HCT116 (cell line): Measurements from ENCODE around the gene CRIP1. TPM values are rescaled to one million over a fixed set of nuclear protein-coding genes. Genes with fewer than 3 reads are reported as not detected.

Experiments used
- ATAC-seq: fragments of 200-7000 bp; cut with Tn5 transposase; 2 replicates; pipeline ENCODE4 v1.9.1; 2020; ENCODE audit warnings: mild to moderate bottlenecking, moderate library complexity
- BruUV-seq: library from RNA; stranded (reverse); fragments of 400-500 nt; replicated peaks from 2 replicates; lab custom pipeline; 2021; lab: Mats Ljungman, UMichigan
- CTCF ChIA-PET: fragments of 300-600 bp; sonication (Branson Sonifier 250); formaldehyde crosslinking; loops from one replicate; lab custom pipeline; 2021; ENCODE audit warnings: antibody characterized with exemption; lab: Charles Lee
- POLR2A ChIA-PET: fragments of 300-600, 350-600 bp; sonication (Branson Sonifier 250); formaldehyde crosslinking; loops from one replicate; lab custom pipeline; 2021; ENCODE audit warnings: antibody characterized with exemption; lab: Charles Lee
- RAD21 ChIA-PET, 2 experiments: fragments of 300-600 bp; sonication (Branson Sonifier 250); formaldehyde crosslinking; loops; one replicate each; lab custom pipeline; 2023; ENCODE audit warnings: low total read pairs in 2 of 2; ENCODE audit not compliant: uncharacterized antibody in 2 of 2, unreplicated experiment in 2 of 2, low non-redundant PET in 1 of 2; lab: Charles Lee
- DNase-seq: peaks from one replicate; pipeline ENCODE4 v3.0.0-alpha.2; 2010; ENCODE audit warnings: low read depth, low spot score
- H2AFZ ChIP-seq: fragments of 200-600 bp; shearing (Covaris generic), sonication (generic); 2 replicates; pipeline ENCODE4 v1.6.1; 2017; ENCODE audit warnings: low read depth, mixed run types, mixed read lengths, antibody characterized with exemption, low read length; ENCODE audit not compliant: poor library complexity, severe bottlenecking
- H3K27ac ChIP-seq: 2 replicates; pipeline ENCODE4 v1.5.1; 2012; ENCODE audit warnings: low read depth, low read length
- H3K27me3 ChIP-seq: fragments of 200-600 bp; sonication (generic); 2 replicates; pipeline ENCODE4 v1.6.1; 2016; ENCODE audit warnings: mixed run types, low read length, mixed read lengths; ENCODE audit not compliant: insufficient read depth
- H3K36me3 ChIP-seq, 2 experiments: fragments of 200-500 bp in 1 of 2; fragments of 200-600 bp in 1 of 2; sonication (Bioruptor generic) in 1 of 2; sonication (generic) in 1 of 2; 2 replicates each; pipeline versions ENCODE4 v1.5.1 to v1.6.1; 2014 to 2016; ENCODE audit warnings: low read length in 2 of 2, inconsistent platforms in 1 of 2, mixed read lengths in 1 of 2, mixed run types in 1 of 2; ENCODE audit not compliant: insufficient read depth in 2 of 2, control insufficient read depth in 1 of 2
- H3K4me1 ChIP-seq, 2 experiments: fragments of 200-600 bp in 1 of 2; sonication (generic) in 1 of 2; 2 replicates each; pipeline versions ENCODE4 v1.5.1 to v1.6.1; 2012 to 2017; ENCODE audit warnings: low read length in 2 of 2, inconsistent platforms in 1 of 2, mild to moderate bottlenecking in 1 of 2, mixed read lengths in 1 of 2, mixed run types in 1 of 2, moderate library complexity in 1 of 2; ENCODE audit not compliant: insufficient read depth in 2 of 2, control insufficient read depth in 1 of 2
- H3K4me2 ChIP-seq: fragments of 200-600 bp; sonication (generic); 2 replicates; pipeline ENCODE4 v1.6.1; 2017; ENCODE audit warnings: mixed run types, low read length, mixed read lengths
- H3K4me3 ChIP-seq, 2 experiments: fragments of 200-600 bp in 1 of 2; sonication (generic) in 1 of 2; replicated peaks in 1 of 2; 2 replicates each; pipeline ENCODE4 v1.5.1; 2011 to 2016; ENCODE audit warnings: low read length in 2 of 2, control low read depth in 1 of 2, low read depth in 1 of 2, mild to moderate bottlenecking in 1 of 2, mixed read lengths in 1 of 2, mixed run types in 1 of 2
- H3K79me2 ChIP-seq: fragments of 200-600 bp; sonication (generic); 2 replicates; pipeline ENCODE4 v1.6.1; 2017; ENCODE audit warnings: mild to moderate bottlenecking, mixed run types, low read length, moderate library complexity, mixed read lengths; ENCODE audit not compliant: insufficient read depth
- H3K9ac ChIP-seq: fragments of 200-600 bp; sonication (generic); 2 replicates; pipeline ENCODE4 v1.6.1; 2016; ENCODE audit warnings: low read length, mixed read lengths
- H3K9me2 ChIP-seq: fragments of 200-600 bp; sonication (generic), shearing (Covaris generic); 2 replicates; pipeline ENCODE4 v1.6.1; 2017; ENCODE audit warnings: mixed run types, mild to moderate bottlenecking, moderate library complexity; ENCODE audit not compliant: insufficient read depth
- H3K9me3 ChIP-seq, 2 experiments: fragments of 200-500 bp in 1 of 2; fragments of 200-600 bp in 1 of 2; sonication (Bioruptor generic) in 1 of 2; sonication (generic) in 1 of 2; 2 replicates each; pipeline ENCODE4 v1.6.1; 2014 to 2017; ENCODE audit warnings: low read length in 2 of 2, mixed read lengths in 2 of 2, inconsistent platforms in 1 of 2, low read depth in 1 of 2, mild to moderate bottlenecking in 1 of 2, mixed run types in 1 of 2, moderate library complexity in 1 of 2; ENCODE audit not compliant: control insufficient read depth in 1 of 2, insufficient read depth in 1 of 2
- H4K20me1 ChIP-seq: fragments of 200-600 bp; sonication (generic), shearing (Covaris generic); 2 replicates; pipeline ENCODE4 v1.6.1; 2017; ENCODE audit warnings: mixed run types, mild to moderate bottlenecking, moderate library complexity; ENCODE audit not compliant: insufficient read depth
- ATF3 ChIP-seq: IDR thresholded peaks from 2 replicates; pipeline ENCODE4 v1.6.1; 2012
- CBX3 ChIP-seq: IDR thresholded peaks from 2 replicates; pipeline ENCODE4 v1.6.1; 2012; ENCODE audit warnings: low read depth
- EGR1 ChIP-seq: IDR thresholded peaks from 2 replicates; pipeline ENCODE4 v1.6.1; 2012; ENCODE audit warnings: low read depth
- ELF1 ChIP-seq: IDR thresholded peaks from 2 replicates; pipeline ENCODE4 v1.6.1; 2012; ENCODE audit warnings: low read depth, borderline replicate concordance
- EZH2 ChIP-seq: fragments of 200-600 bp; sonication (generic); IDR thresholded peaks from 2 replicates; pipeline ENCODE4 v1.6.1; 2017; ENCODE audit warnings: antibody characterized with exemption, mixed run types
- FOSL1 ChIP-seq: IDR thresholded peaks from 2 replicates; pipeline ENCODE4 v1.6.1; 2012; ENCODE audit warnings: low read depth
- JUND ChIP-seq: IDR thresholded peaks from 2 replicates; pipeline ENCODE4 v1.6.1; 2012
- MAX ChIP-seq: IDR thresholded peaks from 2 replicates; pipeline ENCODE4 v1.6.1; 2012
- POLR2A ChIP-seq: IDR thresholded peaks from 2 replicates; pipeline ENCODE4 v1.7.0; 2011; ENCODE audit warnings: borderline replicate concordance; ENCODE audit not compliant: insufficient read depth, insufficient read length; ENCODE audit errors: extremely low read depth
- SP1 ChIP-seq: IDR thresholded peaks from 2 replicates; pipeline ENCODE4 v1.6.1; 2012; ENCODE audit warnings: low read depth
- SRF ChIP-seq: IDR thresholded peaks from 2 replicates; pipeline ENCODE4 v1.6.1; 2012; ENCODE audit warnings: low read depth
- TCF7L2 ChIP-seq: IDR thresholded peaks from 2 replicates; pipeline ENCODE4 v1.7.0; 2011; ENCODE audit warnings: borderline replicate concordance, inconsistent platforms; ENCODE audit not compliant: insufficient read depth, insufficient read length; ENCODE audit errors: extremely low read depth
- YY1 ChIP-seq: IDR thresholded peaks from 2 replicates; pipeline ENCODE4 v1.6.1; 2011; ENCODE audit warnings: low read length, low read depth, moderate library complexity, mild to moderate bottlenecking; ENCODE audit not compliant: insufficient replicate concordance; ENCODE audit errors: extremely low read depth
- ZFX ChIP-seq: fragments of 450-650 bp; IDR thresholded peaks from 2 replicates; pipeline ENCODE4 v1.6.1; 2017
- intact Hi-C: fragments of 100-400 bp; cut with micrococcal nuclease; formaldehyde crosslinking; loops from 2 replicates; pipeline ENCODE4 v1.10.0; 2022
- total RNA-seq: library from RNA; stranded (reverse); gene quantifications from one replicate; pipeline ENCODE4 v1.2.1, GENCODE V29; 2021; ENCODE audit not compliant: unreplicated experiment

CRIP1 gene
- total RNA-seq, 1 experiment from 2014 or later, result 260 TPM

- intact Hi-C loops, result no loop called here
- no peak overlapping the region for H2AFZ ChIP-seq
- H3K27ac ChIP-seq, result no peak overlapping the region; the same call in 1 of the 2 replicates
- POLR2A ChIA-PET, result no interaction called here
- H3K4me2 ChIP-seq, result no peak overlapping the region
- DNase-seq (no peak), ATAC-seq (no peak)
- no peaks in the 10 kb centered on the region for H3K9me3 ChIP-seq
- H3K9me2 ChIP-seq, result no peaks in the 10 kb centered on the region
- no peaks in the 10 kb centered on the region for H3K4me1 ChIP-seq
- no peak for TF ChIP-seq ZFX
- no peak for TF ChIP-seq JUND
- TF ChIP-seq YY1, result no peak
- TF ChIP-seq POLR2A, result no peak
- no peak for TF ChIP-seq FOSL1
- no peak for TF ChIP-seq TCF7L2
- TF ChIP-seq ELF1, result no peak
- no peak for TF ChIP-seq CBX3
- TF ChIP-seq MAX, result no peak
- no peak for TF ChIP-seq SRF
- TF ChIP-seq ATF3, result no peak
- no peak for TF ChIP-seq EGR1
- TF ChIP-seq EZH2, result no peak
- TF ChIP-seq SP1, result no peak
- peaks cover 6 to 10% of the 10 kb centered on the region in 2 experiments; a peak in 3 of 4 replicates for H3K36me3 ChIP-seq
- RAD21 ChIA-PET, result no interaction called here
- peaks cover 6% of the 10 kb centered on the region; the same call in 1 of the 2 replicates for H4K20me1 ChIP-seq
- no peak overlapping the region for H3K9ac ChIP-seq
- CTCF ChIA-PET, result no interaction called here
- H3K4me3 ChIP-seq, result no peak overlapping the region
- peaks cover 73% of the 10 kb centered on the region for H3K79me2 ChIP-seq
- no TSS peak for BruUV-seq
- no peaks in the 10 kb centered on the region for H3K27me3 ChIP-seq
Measured at GRCh38 chr14:105437723-105438500, 48.8 kb upstream of the CRIP1 start.
